HG02763 (cell line): ENCODE data around the gene LRRC74B.
"Not testable (repeated sequence)": the region's sequence is repeated elsewhere in the genome, so short reads cannot be mapped to it uniquely, and the experiment has no call there.

Experiments used
- ATAC-seq: cut with Tn5 transposase; IDR thresholded peaks from one replicate; pipeline ENCODE4 v1.9.1; 2021; ENCODE audit warnings: mild to moderate bottlenecking, moderate library complexity; ENCODE audit not compliant: unreplicated experiment

The LRRC74B gene

GRCh38 chr22:21075516-21076138 lies 29.9 kb downstream of the LRRC74B start:
- no peak for ATAC-seq

DNA sequence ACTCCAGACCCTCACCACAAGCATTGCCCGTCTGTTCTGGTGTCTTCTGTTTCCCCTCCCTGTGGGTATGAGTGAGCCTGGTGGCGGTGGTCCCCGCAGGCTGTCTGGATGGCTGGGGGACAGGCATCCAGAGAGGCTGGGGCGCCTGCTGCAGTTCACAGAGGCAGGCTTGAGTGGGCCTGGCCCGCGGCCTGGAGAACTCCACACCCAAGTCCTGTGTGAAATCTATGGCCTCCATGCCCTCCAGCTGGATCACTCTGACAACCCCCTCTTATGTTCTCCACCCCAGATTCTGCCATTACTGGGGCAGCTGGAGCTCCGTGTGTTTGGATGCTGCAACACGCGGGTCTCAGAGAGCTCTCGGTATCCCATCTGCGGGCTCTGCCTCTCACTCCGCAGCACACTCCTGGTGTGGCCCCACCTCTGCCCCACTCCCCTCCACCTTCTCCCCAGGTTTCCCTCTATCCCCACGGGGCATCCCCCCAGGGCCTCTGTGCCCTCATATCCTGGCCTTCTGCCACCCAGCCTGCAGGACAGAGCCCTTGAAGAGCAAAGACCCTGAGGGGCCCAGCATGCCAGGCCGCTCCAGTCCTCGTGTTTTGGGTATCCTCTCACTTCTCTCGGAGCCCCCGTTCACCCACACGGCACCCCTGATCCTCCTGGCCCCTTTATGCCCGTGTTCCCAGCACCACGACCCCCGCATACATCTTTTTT lies 31.3 kb downstream of the LRRC74B start:
- no peak for ATAC-seq

GRCh38 chr22:21077884-21078508 lies 32.2 kb downstream of the LRRC74B start:
- no peak for ATAC-seq

DNA sequence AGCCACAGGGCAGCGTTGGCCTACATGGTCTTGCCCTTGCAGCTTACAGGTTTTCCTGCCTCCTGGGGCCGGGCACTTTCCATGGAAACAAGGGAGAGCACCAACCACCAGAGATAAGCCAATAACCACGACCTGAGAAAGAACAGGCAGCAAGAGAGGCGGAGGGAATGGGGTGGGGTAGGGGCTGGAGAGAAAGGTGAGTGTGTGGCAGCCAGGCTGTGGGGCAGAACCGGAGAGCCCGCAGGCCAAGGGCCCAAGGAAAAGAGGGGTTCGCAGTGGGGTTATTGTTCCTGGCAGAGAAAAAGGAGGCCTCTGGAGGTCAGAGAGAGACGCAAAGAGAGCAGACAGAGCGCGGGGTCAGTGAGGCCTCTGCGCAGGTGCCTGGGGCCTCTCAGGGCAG lies 33.2 kb downstream of the LRRC74B start:
- no peak for ATAC-seq

DNA sequence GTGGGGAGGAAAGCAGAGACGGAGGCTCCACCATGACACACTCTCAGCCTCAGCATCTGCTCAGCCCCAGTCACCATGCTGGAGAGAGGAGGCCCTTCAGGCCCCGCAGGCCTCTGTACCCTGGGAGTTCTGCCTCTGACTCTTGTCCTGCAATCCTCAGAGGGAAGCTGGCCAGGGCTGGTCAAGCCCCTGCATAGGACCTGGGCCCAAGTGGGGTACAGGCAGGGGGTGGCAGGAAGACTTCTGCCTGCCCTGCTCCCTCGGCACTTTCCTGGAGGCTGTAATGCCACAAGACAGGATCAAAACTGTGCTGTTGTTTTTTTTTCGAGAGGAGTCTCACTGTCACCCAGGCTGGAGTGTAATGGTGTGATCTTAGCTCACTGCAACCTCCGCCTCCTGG lies 33.7 kb downstream of the LRRC74B start:
- no peak for ATAC-seq

DNA sequence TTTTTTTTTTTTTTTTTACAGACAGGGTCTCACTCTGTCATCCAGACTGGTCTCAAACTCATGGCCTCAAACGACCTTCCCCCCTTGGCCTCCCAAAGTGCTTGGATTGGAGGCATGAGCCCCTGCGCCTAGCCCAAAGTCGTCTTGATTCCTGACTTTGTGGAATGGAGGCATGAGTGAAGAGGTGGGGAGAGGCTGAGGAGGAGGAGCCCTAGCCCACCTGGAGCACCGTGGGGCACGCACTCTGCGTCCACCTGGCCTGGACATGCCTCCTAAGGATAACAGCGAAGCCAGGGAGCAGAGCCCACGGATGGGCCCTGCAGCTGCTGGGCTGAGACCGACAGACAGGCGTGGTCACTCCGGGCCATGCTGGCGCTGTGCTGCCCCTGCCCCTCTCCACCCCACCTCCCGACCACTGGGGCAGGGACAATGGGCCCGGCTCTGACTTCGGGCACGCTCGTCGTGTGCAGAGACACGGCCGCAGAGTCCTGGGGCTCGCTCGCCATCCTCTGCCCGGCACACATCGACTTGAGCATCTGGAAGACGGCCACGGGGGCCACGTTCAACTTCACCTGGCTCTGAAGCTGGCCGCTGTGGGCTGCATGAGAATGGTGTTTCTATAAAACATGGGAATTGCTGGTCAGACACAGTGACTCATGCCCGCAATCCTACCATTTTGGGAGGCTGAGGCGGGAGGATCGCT lies 34.8 kb downstream of the LRRC74B start:
- no peak for ATAC-seq

- ATAC-seq: no peak
Observed at GRCh38 chr22:21082248-21082647, 36.5 kb downstream of the LRRC74B start.

DNA sequence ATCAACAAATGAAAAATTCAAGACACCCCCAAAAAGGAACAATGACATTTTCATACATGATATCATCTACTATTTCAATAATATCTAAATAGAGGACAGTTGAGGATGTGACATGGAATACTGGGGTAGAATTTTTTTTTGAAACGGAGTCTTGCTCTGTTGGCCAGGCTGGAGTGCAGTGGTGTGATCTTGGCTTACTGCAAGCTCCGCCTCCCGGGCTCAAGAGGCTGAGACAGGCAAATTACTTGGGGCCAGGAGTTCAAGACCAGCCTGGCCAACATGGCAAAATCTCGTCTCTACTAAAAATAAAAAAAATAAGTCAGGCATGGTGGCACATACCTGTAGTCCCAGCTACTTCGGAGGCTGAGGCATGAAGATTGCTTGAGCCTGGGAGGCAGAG lies 41.4 kb downstream of the LRRC74B start:
- ATAC-seq: no peak

DNA sequence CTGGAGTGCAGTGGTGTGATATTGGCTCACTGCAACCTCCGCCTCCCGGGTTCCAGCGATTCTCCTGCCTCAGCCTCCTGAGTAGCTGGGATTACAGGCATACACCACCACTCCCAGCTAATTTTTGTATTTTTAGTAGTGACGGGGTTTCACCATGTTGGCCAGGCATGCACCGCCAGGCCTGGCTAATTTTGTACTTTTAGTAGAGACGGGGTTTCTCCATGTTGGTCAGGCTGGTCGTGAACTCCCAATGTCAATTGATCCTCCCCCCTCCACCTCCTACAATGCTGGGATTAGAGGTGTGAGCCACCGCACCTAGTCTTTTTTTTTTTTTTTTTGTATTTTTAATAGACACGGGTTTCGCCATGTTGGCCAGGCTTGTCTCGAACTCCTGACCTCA lies 42.2 kb downstream of the LRRC74B start:
- ATAC-seq: not testable (repeated sequence)

DNA sequence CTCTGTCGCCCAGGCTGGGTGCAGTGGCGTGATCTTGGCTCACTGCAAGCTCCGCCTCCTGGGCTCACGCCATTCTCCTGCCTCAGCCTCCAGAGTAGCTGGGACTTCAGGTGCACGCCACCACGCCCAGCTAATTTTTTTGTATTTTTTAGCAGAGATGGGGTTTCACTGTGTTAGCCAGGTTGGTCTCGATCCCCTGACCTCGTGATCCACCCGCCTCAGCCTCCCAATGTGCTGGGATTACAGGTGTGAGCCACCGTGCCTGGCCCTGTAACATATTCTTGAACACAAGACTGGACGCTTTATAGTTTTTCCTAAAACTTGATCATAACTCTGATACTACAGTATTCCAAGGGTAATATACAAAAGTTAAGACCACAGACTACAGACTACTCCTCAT lies 45.5 kb downstream of the LRRC74B start:
- not testable (repeated sequence) for ATAC-seq

GRCh38 chr22:21092797-21093554 lies 47.2 kb downstream of the LRRC74B start:
- no peak for ATAC-seq

- not testable (repeated sequence) for ATAC-seq
Observed at GRCh38 chr22:21093555-21094137, 47.9 kb downstream of the LRRC74B start.

GRCh38 chr22:21094911-21095772 lies 49.4 kb downstream of the LRRC74B start:
- no peak for ATAC-seq

DNA sequence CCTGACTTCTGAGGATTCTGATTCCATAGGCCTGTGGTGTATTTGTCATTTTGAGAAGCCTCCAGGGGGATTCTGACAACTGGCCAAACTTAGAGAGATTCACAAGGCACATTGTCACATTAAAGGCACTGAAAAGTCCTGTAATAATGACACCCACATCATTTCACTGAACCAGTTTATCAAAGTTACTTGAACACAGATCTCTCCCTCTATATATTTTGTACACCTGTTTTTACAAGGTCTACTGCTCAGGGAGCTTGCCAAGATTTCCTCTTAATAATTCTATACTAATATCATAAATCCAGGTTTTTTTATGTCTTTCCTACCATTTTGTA lies 50.0 kb downstream of the LRRC74B start:
- ATAC-seq: no peak

- ATAC-seq: not testable (repeated sequence)
Observed at GRCh38 chr22:21096878-21097277, 51.1 kb downstream of the LRRC74B start.

DNA sequence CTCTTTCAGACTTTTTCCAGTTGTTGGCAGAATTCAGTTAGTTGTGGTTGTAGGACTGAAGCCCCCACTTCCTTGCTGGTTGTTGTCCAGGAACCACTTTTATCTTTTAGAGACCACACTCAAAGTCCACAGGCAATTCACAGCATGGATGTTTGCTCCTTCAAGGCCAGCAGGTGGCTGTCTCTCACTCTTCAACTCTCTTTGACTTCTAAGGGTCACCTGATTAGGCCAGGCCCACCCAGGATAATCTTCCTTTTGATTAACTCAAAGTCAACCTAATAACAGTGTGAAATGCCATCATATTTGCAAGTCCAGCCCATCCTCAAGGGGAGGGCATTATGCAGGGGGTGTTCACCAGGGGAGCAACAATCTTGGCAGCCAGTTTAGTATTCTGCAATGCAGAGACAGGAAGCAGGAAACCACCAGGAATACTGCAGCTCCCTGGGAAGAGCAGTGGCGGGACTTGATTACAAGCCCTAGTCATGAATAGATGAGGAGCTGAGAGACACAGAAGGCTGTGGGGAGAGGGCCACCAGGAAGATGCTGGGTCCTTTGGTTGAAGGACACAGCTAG lies 52.4 kb downstream of the LRRC74B start:
- no peak for ATAC-seq

- ATAC-seq: no peak
Observed at GRCh38 chr22:21099578-21099977, 53.8 kb downstream of the LRRC74B start.

DNA sequence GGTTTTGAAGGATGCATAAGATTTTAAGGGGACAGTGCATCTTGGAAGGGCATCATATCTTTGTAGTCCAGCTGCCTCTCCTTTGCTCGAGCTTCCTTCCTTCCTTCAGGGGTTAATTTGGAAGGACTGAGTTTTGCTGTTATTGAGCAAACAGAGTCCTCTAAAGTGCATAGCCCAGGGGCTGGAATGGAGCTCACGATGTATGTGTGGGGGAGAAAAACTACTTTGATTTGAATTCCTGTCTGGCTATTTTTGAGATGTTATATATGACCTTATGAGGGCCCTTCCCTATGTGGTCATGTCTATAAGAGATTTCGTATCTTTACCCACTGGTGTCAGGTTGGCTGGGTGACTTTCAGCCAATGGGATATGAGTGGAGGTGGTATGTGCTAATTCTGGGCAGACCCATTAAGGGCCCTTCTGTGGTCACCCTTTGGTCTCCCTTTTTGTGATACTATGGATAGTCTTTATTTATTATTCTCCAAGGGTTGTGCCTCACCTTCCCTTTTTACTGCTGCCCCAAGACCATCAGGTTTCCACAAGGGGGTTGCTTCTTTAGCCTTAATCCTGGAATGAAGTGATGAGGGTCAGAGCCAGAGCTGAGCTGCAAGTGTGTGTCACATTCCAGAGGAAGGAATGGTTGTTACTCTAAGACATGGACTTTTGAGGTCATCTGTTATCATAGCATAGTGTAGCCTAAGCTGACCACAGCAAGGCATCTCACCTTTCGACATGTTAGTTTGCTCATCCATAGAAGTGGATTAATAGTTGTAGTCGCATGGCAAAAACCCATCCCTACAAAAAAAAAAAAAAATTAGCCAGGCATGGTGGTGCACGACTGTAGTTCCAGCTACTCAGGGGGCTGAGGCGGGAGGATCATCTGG lies 54.6 kb downstream of the LRRC74B start:
- ATAC-seq: no peak
